HCT116 (cell line): Measurements from ENCODE around the gene SLC39A1. TPM values are rescaled to one million over a fixed set of nuclear protein-coding genes. Genes with fewer than 3 reads are reported as not detected.

ENCODE experiments used
- ATAC-seq: fragments of 200-7000 bp; cut with Tn5 transposase; 2 replicates; pipeline ENCODE4 v1.9.1; 2020; ENCODE audit warnings: mild to moderate bottlenecking, moderate library complexity
- BruUV-seq: library from RNA; stranded (reverse); fragments of 400-500 nt; replicated peaks from 2 replicates; lab custom pipeline; 2021; lab: Mats Ljungman, UMichigan
- CTCF ChIA-PET: fragments of 300-600 bp; sonication (Branson Sonifier 250); formaldehyde crosslinking; loops from one replicate; lab custom pipeline; 2021; ENCODE audit warnings: antibody characterized with exemption; lab: Charles Lee
- POLR2A ChIA-PET: fragments of 300-600, 350-600 bp; sonication (Branson Sonifier 250); formaldehyde crosslinking; loops from one replicate; lab custom pipeline; 2021; ENCODE audit warnings: antibody characterized with exemption; lab: Charles Lee
- RAD21 ChIA-PET, 2 experiments: fragments of 300-600 bp; sonication (Branson Sonifier 250); formaldehyde crosslinking; loops; one replicate each; lab custom pipeline; 2023; ENCODE audit warnings: low total read pairs in 2 of 2; ENCODE audit not compliant: uncharacterized antibody in 2 of 2, unreplicated experiment in 2 of 2, low non-redundant PET in 1 of 2; lab: Charles Lee
- DNase-seq: peaks from one replicate; pipeline ENCODE4 v3.0.0-alpha.2; 2010; ENCODE audit warnings: low read depth, low spot score
- H2AFZ ChIP-seq: fragments of 200-600 bp; shearing (Covaris generic), sonication (generic); 2 replicates; pipeline ENCODE4 v1.6.1; 2017; ENCODE audit warnings: low read depth, mixed run types, mixed read lengths, antibody characterized with exemption, low read length; ENCODE audit not compliant: poor library complexity, severe bottlenecking
- H3K27ac ChIP-seq: 2 replicates; pipeline ENCODE4 v1.5.1; 2012; ENCODE audit warnings: low read depth, low read length
- H3K27me3 ChIP-seq: fragments of 200-600 bp; sonication (generic); 2 replicates; pipeline ENCODE4 v1.6.1; 2016; ENCODE audit warnings: mixed run types, low read length, mixed read lengths; ENCODE audit not compliant: insufficient read depth
- H3K36me3 ChIP-seq, 2 experiments: fragments of 200-500 bp in 1 of 2; fragments of 200-600 bp in 1 of 2; sonication (Bioruptor generic) in 1 of 2; sonication (generic) in 1 of 2; 2 replicates each; pipeline versions ENCODE4 v1.5.1 to v1.6.1; 2014 to 2016; ENCODE audit warnings: low read length in 2 of 2, inconsistent platforms in 1 of 2, mixed read lengths in 1 of 2, mixed run types in 1 of 2; ENCODE audit not compliant: insufficient read depth in 2 of 2, control insufficient read depth in 1 of 2
- H3K4me1 ChIP-seq, 2 experiments: fragments of 200-600 bp in 1 of 2; sonication (generic) in 1 of 2; 2 replicates each; pipeline versions ENCODE4 v1.5.1 to v1.6.1; 2012 to 2017; ENCODE audit warnings: low read length in 2 of 2, inconsistent platforms in 1 of 2, mild to moderate bottlenecking in 1 of 2, mixed read lengths in 1 of 2, mixed run types in 1 of 2, moderate library complexity in 1 of 2; ENCODE audit not compliant: insufficient read depth in 2 of 2, control insufficient read depth in 1 of 2
- H3K4me2 ChIP-seq: fragments of 200-600 bp; sonication (generic); 2 replicates; pipeline ENCODE4 v1.6.1; 2017; ENCODE audit warnings: mixed run types, low read length, mixed read lengths
- H3K4me3 ChIP-seq, 2 experiments: fragments of 200-600 bp in 1 of 2; sonication (generic) in 1 of 2; replicated peaks in 1 of 2; 2 replicates each; pipeline ENCODE4 v1.5.1; 2011 to 2016; ENCODE audit warnings: low read length in 2 of 2, control low read depth in 1 of 2, low read depth in 1 of 2, mild to moderate bottlenecking in 1 of 2, mixed read lengths in 1 of 2, mixed run types in 1 of 2
- H3K79me2 ChIP-seq: fragments of 200-600 bp; sonication (generic); 2 replicates; pipeline ENCODE4 v1.6.1; 2017; ENCODE audit warnings: mild to moderate bottlenecking, mixed run types, low read length, moderate library complexity, mixed read lengths; ENCODE audit not compliant: insufficient read depth
- H3K9ac ChIP-seq: fragments of 200-600 bp; sonication (generic); 2 replicates; pipeline ENCODE4 v1.6.1; 2016; ENCODE audit warnings: low read length, mixed read lengths
- H3K9me2 ChIP-seq: fragments of 200-600 bp; sonication (generic), shearing (Covaris generic); 2 replicates; pipeline ENCODE4 v1.6.1; 2017; ENCODE audit warnings: mixed run types, mild to moderate bottlenecking, moderate library complexity; ENCODE audit not compliant: insufficient read depth
- H3K9me3 ChIP-seq, 2 experiments: fragments of 200-500 bp in 1 of 2; fragments of 200-600 bp in 1 of 2; sonication (Bioruptor generic) in 1 of 2; sonication (generic) in 1 of 2; 2 replicates each; pipeline ENCODE4 v1.6.1; 2014 to 2017; ENCODE audit warnings: low read length in 2 of 2, mixed read lengths in 2 of 2, inconsistent platforms in 1 of 2, low read depth in 1 of 2, mild to moderate bottlenecking in 1 of 2, mixed run types in 1 of 2, moderate library complexity in 1 of 2; ENCODE audit not compliant: control insufficient read depth in 1 of 2, insufficient read depth in 1 of 2
- H4K20me1 ChIP-seq: fragments of 200-600 bp; sonication (generic), shearing (Covaris generic); 2 replicates; pipeline ENCODE4 v1.6.1; 2017; ENCODE audit warnings: mixed run types, mild to moderate bottlenecking, moderate library complexity; ENCODE audit not compliant: insufficient read depth
- CEBPB ChIP-seq: IDR thresholded peaks from 2 replicates; pipeline ENCODE4 v1.6.1; 2012; ENCODE audit warnings: low read depth
- EGR1 ChIP-seq: IDR thresholded peaks from 2 replicates; pipeline ENCODE4 v1.6.1; 2012; ENCODE audit warnings: low read depth
- EZH2 ChIP-seq: fragments of 200-600 bp; sonication (generic); IDR thresholded peaks from 2 replicates; pipeline ENCODE4 v1.6.1; 2017; ENCODE audit warnings: antibody characterized with exemption, mixed run types
- EZH2phosphoT487 ChIP-seq: fragments of 200-600 bp; IDR thresholded peaks from 2 replicates; pipeline ENCODE4 v1.6.1; 2018; ENCODE audit warnings: antibody characterized with exemption, borderline replicate concordance
- JUND ChIP-seq: IDR thresholded peaks from 2 replicates; pipeline ENCODE4 v1.6.1; 2012
- POLR2A ChIP-seq: IDR thresholded peaks from 2 replicates; pipeline ENCODE4 v1.7.0; 2011; ENCODE audit warnings: borderline replicate concordance; ENCODE audit not compliant: insufficient read depth, insufficient read length; ENCODE audit errors: extremely low read depth
- POLR2AphosphoS5 ChIP-seq: IDR thresholded peaks from 2 replicates; pipeline ENCODE4 v1.6.1; 2011; ENCODE audit warnings: mild to moderate bottlenecking, low read depth, low read length, moderate library complexity
- RAD21 ChIP-seq: IDR thresholded peaks from 2 replicates; pipeline ENCODE4 v1.6.1; 2012; ENCODE audit warnings: low read depth, mild to moderate bottlenecking
- SIN3A ChIP-seq: IDR thresholded peaks from 2 replicates; pipeline ENCODE4 v1.6.1; 2012; ENCODE audit warnings: low read depth
- SP1 ChIP-seq: IDR thresholded peaks from 2 replicates; pipeline ENCODE4 v1.6.1; 2012; ENCODE audit warnings: low read depth
- SRF ChIP-seq: IDR thresholded peaks from 2 replicates; pipeline ENCODE4 v1.6.1; 2012; ENCODE audit warnings: low read depth
- TCF7L2 ChIP-seq: IDR thresholded peaks from 2 replicates; pipeline ENCODE4 v1.7.0; 2011; ENCODE audit warnings: borderline replicate concordance, inconsistent platforms; ENCODE audit not compliant: insufficient read depth, insufficient read length; ENCODE audit errors: extremely low read depth
- YY1 ChIP-seq: IDR thresholded peaks from 2 replicates; pipeline ENCODE4 v1.6.1; 2011; ENCODE audit warnings: low read length, low read depth, moderate library complexity, mild to moderate bottlenecking; ENCODE audit not compliant: insufficient replicate concordance; ENCODE audit errors: extremely low read depth
- ZFX ChIP-seq: fragments of 450-650 bp; IDR thresholded peaks from 2 replicates; pipeline ENCODE4 v1.6.1; 2017
- ZNF274 ChIP-seq: fragments of 200-500 bp; sonication (Bioruptor generic); IDR thresholded peaks from 2 replicates; pipeline ENCODE4 v1.6.1; 2014; ENCODE audit warnings: mild to moderate bottlenecking, low read depth, low read length, inconsistent platforms
- intact Hi-C: fragments of 100-400 bp; cut with micrococcal nuclease; formaldehyde crosslinking; loops from 2 replicates; pipeline ENCODE4 v1.10.0; 2022
- total RNA-seq: library from RNA; stranded (reverse); gene quantifications from one replicate; pipeline ENCODE4 v1.2.1, GENCODE V29; 2021; ENCODE audit not compliant: unreplicated experiment
- TF ChIP-seq, protein P1 (sequence below), 3 experiments: fragments of 200-600 bp in 1 of 3; sonication (generic) in 1 of 3; IDR thresholded peaks in 2 of 3; conservative IDR thresholded peaks in 1 of 3; 2 replicates each; pipeline ENCODE4 v1.5.1; 2012 to 2017; ENCODE audit warnings: low read depth in 2 of 3, low read length in 2 of 3, antibody characterized with exemption in 1 of 3, borderline replicate concordance in 1 of 3, control low read depth in 1 of 3, mild to moderate bottlenecking in 1 of 3, mixed read lengths in 1 of 3, mixed run types in 1 of 3, moderate library complexity in 1 of 3; ENCODE audit not compliant: insufficient read depth in 1 of 3
- TF ChIP-seq, protein P2 (sequence below): IDR thresholded peaks from 2 replicates; pipeline ENCODE4 v1.6.1; 2012
- TF ChIP-seq, protein P3 (sequence below): IDR thresholded peaks from 2 replicates; pipeline ENCODE4 v1.6.1; 2012; ENCODE audit warnings: low read depth
- TF ChIP-seq, protein P4 (sequence below): IDR thresholded peaks from 2 replicates; pipeline ENCODE4 v1.6.1; 2012

The SLC39A1 gene
- total RNA-seq, 1 experiment from 2014 or later: 51.5 TPM

DNA sequence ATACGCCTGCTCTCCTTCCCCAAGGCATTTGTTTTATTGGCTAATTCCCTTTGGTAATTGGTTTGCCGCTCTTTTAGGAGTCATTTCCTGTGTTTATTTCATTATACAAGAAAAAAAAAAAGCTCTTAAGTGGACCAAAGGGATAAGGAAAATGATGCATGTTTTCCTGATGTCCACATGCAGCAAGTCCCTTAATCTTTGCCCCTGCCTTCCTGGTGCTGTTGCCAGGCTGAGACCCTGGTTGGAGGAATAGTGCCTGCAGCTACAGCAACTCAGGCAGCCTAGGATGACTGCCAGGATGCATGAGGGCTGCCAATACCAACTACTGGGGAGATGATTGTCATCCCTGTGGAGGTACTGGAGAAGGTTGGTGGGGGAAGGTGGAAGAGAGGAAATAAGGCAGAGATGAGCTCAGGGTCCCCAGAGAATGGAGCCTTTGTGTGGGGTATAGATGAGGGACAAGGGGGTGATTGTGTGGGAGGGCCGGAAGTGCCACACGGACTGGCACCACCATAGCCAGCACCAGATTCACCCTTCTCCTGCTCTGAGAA lies 34.5 kb downstream of the SLC39A1 start:
- BruUV-seq: no TSS peak
- DNase-seq: no peak

More for the DNA sequence above, 34.5 kb downstream of the SLC39A1 start:
- Histone ChIP-seq H3K9me2 (no peaks in the 10 kb centered on the region), H3K27ac (no peak overlapping the region), H3K36me3 (peaks cover 5 to 11% of the 10 kb centered on the region in 2 experiments; a peak in 2 of 4 replicates), H3K4me3 (no peak overlapping the region), H2AFZ (no peak overlapping the region), H3K4me2 (no peak overlapping the region), H3K9me3 (no peaks in the 10 kb centered on the region), H3K9ac (no peak overlapping the region), H3K79me2 (no peaks in the 10 kb centered on the region), H3K27me3 (no peaks in the 10 kb centered on the region), H4K20me1 (no peaks in the 10 kb centered on the region), H3K4me1 (peaks cover 8% of the 10 kb centered on the region in 2 experiments; a peak in 3 of 4 replicates)
- ChIA-PET CTCF (interaction anchor here (1.4 kb wide), 1 partner anchor 17 kb away, joined by 5 read pairs; the partner anchor contains the start of gene DENND4B), POLR2A (no interaction called here), RAD21 (no interaction called here)
- ATAC-seq: no peak
- intact Hi-C loops: no loop called here
- TF ChIP-seq TCF7L2 (no peak), SRF (no peak), POLR2A (no peak), EGR1 (no peak), JUND (no peak), ZFX (no peak), ZNF274 (no peak), POLR2AphosphoS5 (no peak), CEBPB (no peak), YY1 (no peak), RAD21 (no peak), SIN3A (no peak), SP1 (no peak), EZH2 (no peak), EZH2phosphoT487 (no peak)
- TF ChIP-seq, protein P1, sequence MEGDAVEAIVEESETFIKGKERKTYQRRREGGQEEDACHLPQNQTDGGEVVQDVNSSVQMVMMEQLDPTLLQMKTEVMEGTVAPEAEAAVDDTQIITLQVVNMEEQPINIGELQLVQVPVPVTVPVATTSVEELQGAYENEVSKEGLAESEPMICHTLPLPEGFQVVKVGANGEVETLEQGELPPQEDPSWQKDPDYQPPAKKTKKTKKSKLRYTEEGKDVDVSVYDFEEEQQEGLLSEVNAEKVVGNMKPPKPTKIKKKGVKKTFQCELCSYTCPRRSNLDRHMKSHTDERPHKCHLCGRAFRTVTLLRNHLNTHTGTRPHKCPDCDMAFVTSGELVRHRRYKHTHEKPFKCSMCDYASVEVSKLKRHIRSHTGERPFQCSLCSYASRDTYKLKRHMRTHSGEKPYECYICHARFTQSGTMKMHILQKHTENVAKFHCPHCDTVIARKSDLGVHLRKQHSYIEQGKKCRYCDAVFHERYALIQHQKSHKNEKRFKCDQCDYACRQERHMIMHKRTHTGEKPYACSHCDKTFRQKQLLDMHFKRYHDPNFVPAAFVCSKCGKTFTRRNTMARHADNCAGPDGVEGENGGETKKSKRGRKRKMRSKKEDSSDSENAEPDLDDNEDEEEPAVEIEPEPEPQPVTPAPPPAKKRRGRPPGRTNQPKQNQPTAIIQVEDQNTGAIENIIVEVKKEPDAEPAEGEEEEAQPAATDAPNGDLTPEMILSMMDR (IDR thresholded peaks at IDR 0.05 in 2 of 3, conservative IDR thresholded peaks at IDR 0.05 in 1 of 3; ENCODE audit: borderline replicate concordance in 1 of 3, insufficient read depth in 1 of 3, low read depth in 2 of 3, low read length in 2 of 3): no peak
- TF ChIP-seq, protein P2, sequence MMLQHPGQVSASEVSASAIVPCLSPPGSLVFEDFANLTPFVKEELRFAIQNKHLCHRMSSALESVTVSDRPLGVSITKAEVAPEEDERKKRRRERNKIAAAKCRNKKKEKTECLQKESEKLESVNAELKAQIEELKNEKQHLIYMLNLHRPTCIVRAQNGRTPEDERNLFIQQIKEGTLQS: no peak
- TF ChIP-seq, protein P3, sequence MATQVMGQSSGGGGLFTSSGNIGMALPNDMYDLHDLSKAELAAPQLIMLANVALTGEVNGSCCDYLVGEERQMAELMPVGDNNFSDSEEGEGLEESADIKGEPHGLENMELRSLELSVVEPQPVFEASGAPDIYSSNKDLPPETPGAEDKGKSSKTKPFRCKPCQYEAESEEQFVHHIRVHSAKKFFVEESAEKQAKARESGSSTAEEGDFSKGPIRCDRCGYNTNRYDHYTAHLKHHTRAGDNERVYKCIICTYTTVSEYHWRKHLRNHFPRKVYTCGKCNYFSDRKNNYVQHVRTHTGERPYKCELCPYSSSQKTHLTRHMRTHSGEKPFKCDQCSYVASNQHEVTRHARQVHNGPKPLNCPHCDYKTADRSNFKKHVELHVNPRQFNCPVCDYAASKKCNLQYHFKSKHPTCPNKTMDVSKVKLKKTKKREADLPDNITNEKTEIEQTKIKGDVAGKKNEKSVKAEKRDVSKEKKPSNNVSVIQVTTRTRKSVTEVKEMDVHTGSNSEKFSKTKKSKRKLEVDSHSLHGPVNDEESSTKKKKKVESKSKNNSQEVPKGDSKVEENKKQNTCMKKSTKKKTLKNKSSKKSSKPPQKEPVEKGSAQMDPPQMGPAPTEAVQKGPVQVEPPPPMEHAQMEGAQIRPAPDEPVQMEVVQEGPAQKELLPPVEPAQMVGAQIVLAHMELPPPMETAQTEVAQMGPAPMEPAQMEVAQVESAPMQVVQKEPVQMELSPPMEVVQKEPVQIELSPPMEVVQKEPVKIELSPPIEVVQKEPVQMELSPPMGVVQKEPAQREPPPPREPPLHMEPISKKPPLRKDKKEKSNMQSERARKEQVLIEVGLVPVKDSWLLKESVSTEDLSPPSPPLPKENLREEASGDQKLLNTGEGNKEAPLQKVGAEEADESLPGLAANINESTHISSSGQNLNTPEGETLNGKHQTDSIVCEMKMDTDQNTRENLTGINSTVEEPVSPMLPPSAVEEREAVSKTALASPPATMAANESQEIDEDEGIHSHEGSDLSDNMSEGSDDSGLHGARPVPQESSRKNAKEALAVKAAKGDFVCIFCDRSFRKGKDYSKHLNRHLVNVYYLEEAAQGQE: no peak
- TF ChIP-seq, protein P4, sequence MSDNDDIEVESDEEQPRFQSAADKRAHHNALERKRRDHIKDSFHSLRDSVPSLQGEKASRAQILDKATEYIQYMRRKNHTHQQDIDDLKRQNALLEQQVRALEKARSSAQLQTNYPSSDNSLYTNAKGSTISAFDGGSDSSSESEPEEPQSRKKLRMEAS: no peak
